CD4-positive, alpha-beta T cell treated with Interferon alpha-2 for 1 hour (primary cell): Measurements from ENCODE around the gene TPO.

Source experiments
- DNase-seq, 2 donors: peaks; one replicate each; pipeline ENCODE4 v3.0.0-alpha.2; 2020 to 2022

TPO gene

GRCh38 chr2:1588051-1588977, 175.1 kb downstream of the TPO start:
- DNase-seq, result no peak

- no peak for DNase-seq
Observed at GRCh38 chr2:1588978-1589621, 175.8 kb downstream of the TPO start.

- no peak for DNase-seq
Observed at GRCh38 chr2:1590596-1591460, 177.6 kb downstream of the TPO start.

- no peak for DNase-seq
Observed at GRCh38 chr2:1591461-1591770, 178.2 kb downstream of the TPO start.
